Kidney capillary endothelial cell (primary cell): ENCODE data around the gene ANO2.

ENCODE experiments used
- DNase-seq: peaks from one replicate; pipeline ENCODE4 v3.0.0-alpha.2; 2018; ENCODE audit warnings: low spot score

The ANO2 gene

DNA sequence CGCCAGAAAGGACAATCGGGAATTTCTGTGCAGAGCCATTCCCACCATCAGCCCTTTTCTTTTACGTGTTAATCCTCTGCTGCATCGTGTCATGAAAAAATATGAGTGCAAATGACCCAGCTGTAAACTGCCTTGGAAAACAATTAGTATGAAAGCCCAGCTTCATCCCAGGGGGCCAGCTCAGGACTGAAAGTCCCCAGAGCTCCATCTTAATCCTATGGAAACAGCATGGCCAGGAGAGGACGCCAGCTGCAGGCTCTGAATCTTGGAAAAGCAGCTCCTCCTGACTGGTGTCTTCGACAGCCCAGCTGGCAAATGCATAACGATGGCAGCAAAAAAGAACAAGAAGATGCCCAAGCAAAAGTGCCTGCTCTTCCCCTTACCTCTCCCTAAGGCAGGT, 321.6 kb downstream of the ANO2 start:
- no peak for DNase-seq

DNA sequence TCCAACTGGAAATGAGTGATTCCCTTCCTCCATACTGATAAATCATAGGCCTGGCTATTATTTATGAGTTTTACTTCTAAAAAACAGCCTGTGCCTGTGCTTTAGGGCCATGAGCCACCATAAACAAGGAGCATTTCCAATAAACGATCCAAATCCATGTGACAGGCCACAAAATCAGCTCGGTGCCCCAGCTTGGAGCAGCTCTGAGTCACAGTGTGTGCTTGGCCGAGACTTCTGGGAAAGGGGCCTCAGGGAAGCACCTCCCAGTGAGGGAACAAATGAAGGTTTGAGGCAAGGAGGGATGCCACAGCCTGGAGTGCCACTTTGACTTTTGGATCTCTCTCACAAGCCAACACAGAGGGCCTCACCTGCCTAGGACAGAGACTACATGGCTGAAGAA, 322.8 kb downstream of the ANO2 start:
- no peak for DNase-seq

GRCh38 chr12:5621329-5621728, 323.7 kb downstream of the ANO2 start:
- DNase-seq = no peak

- DNase-seq = no peak
Measured at GRCh38 chr12:5620896-5621295, 324.2 kb downstream of the ANO2 start.

DNA sequence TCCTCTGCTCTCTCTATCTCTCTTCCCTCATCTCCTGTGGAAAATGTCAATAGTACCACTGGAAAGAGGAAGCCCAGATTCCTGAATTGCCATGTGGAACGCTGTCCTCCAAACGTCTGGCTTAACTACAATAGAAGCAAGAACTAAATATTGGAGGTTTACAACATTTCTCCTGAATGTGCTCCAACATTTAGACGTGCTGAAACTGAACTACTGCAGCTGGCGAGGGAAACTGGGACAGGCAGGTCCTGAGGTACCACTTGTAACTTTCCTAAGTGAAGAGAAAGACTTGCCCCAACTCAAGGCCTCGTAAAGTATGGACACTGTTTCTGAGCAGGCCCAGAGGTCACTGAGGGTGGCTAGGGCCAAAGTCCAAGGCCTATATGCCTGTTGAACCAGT, 325.4 kb downstream of the ANO2 start:
- no peak for DNase-seq

DNA sequence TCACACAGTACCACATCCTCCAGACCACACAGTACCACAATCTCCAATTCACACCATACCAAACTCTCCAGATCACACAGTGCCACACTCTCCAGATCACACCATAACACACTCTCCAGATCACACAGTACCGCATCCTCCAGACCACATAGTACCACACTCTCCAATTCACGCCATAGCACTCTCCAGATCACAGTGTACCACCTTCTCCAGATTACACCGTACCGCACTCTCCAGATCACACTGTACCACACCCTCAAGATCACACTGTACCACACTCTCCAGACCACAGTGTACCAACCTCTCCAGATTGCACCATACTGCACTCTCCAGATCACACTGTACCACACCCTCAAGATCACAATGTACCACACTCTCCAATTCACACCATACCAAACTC, 328.2 kb downstream of the ANO2 start:
- no peak for DNase-seq

DNA sequence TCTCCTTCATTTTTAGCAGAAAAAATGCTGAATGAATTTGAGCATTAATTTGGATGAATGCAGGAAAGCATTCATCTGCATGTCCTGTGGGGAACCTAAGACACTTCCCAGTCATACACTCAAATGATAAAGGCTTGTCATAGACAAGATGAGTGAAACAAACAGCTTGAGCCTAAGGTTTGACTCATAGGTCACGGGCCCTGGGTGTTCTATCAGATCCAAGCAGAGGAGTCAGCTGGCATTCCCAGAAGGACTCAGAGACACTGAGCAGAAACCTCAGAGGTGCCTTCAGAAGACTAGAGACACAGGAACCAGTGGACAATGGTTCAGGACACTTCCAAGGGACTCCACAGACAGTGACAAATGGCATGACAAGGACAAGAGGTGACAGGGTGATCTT, 329.3 kb downstream of the ANO2 start:
- no peak for DNase-seq

- no peak for DNase-seq
Measured at GRCh38 chr12:5614256-5614655, 330.8 kb downstream of the ANO2 start.

GRCh38 chr12:5612556-5613410, 332.3 kb downstream of the ANO2 start:
- DNase-seq = no peak

DNA sequence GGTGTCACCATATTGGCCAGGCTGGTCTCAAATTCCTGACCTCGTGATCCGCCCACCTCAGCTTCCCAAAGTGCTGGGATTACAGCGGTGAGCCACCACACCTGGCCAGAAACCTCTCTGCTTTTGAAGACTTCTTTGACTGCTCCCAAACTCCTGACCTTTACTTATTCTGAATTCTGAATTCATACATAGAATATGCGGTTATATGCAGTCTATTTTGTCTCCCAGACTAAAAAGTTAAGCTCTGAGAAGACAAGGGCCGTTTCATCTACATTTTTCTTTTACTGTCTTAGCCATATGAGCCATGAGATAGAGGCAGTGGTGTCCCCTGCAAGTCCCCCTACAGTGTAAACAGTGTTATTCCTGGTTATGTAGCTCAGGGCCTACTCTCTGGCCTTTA, 333.9 kb downstream of the ANO2 start:
- no peak for DNase-seq

DNA sequence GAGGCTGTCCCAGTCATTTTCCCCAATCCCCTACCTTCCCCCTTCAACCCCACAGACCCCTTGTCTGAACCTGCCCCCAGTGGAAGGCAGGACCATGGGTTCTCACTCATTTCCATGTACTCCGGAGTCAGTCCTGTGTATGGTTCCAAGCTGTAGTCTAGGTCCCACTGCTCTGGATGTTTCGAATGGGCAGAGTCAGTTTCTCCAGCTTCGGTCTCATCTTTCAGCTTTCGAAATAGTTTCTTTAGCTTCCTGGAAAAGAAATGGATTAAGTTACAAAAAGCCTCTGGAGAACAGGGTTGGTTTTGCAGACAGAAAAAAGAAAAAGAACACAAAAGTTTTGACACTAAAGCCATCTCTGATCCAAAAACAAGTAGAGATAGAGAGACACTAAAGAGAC, 345.7 kb downstream of the ANO2 start:
- DNase-seq = no peak

- no peak for DNase-seq
Measured at GRCh38 chr12:5593998-5594397, 351.1 kb downstream of the ANO2 start.

- DNase-seq = no peak
Measured at GRCh38 chr12:5593086-5593485, 352.0 kb downstream of the ANO2 start.

DNA sequence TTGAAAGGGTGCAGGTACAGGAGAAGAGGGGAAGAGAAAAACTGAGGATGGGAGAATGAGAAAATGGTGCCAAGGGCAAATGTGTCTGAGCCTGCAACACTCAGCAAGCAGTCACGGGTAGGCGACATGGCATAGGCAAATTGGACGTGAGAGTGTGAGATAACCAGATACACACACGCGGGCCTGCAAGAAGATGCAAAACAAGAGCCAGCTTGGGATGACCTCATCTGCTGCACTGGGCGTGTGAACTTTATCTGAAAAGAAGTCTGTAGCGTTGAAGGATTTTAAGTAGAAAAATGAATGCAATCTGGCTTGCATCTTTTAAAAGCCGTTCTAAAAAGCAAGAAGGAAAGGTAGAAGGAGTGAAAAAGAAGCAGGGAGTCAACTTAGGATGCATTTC, 352.7 kb downstream of the ANO2 start:
- no peak for DNase-seq

DNA sequence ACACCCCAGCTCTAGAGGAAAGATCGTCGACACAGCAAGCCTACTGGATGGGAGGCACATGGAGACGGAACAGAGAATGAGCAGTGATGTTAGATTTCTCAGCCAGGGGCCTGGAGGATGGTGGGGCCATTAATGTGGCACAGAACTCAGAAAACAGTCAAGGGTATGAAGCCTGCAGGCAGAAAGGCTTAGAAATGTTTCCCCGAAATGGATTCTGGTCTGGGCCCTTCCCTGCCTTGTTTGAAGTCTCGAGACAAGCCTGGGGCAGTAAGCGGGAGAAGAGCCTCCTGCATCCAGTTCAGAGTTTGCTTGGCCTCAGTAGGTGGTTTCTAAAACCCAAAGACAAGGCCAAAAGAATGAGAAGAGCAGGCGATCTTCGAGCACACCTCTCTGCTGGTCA, 354.7 kb downstream of the ANO2 start:
- DNase-seq = no peak

DNA sequence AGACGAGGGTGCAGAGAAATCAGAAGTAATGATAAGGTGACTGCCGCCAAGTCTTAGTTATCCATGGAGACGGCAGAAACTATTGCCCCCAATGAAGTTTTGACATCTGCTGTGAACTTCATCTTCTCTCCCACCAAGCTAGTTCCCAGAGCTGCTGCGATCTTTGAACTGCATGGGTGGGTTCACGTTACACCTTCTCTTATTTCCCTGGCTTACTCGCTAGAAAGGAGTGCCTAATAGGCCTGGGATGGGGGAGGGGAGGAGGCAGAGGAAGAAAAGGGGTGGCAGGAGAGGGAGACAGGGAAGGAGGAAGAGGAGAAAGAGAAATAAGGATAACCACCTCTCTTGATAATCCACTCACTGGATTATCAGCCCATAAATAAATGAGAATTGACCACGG, 356.0 kb downstream of the ANO2 start:
- no peak for DNase-seq

DNA sequence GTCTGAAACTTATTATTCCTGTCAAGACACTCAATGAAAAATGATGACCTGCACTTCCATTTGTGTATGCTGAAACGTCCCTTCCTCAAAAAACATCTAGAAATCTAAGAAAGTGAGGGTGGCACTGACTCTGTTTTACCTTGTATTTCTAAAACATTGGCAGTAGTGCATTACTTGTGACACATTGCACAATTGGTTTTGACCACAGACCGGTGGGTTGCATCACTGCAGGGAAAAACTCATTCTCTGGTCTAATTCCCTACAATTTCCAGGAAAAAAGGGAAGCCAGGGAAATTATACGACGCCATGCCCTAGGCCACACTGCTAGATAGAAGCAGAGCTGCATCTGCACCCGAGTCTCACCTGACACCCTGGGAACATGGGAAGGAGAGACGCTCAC, 356.5 kb downstream of the ANO2 start:
- DNase-seq = no peak

DNA sequence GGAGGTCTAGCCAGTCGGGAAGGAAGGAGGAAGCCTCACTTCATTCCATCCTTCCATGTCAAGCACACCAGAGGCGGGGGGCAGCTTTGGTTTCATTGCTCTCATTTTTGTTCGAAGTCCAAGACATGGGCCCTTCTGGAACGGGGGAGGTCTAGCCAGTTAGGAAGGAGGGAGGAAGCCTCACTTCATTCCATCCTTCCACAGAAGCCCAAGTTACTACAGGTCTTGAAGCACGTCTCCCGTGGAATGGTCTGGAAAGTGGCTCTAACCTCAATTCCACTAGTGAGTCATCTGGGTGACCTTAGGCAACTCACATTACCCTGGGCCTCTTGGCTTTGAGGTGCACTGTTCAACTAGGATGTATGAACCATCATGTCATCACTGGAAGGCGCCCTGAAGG, 356.9 kb downstream of the ANO2 start:
- peak; percentile 30 for DNase-seq

- no peak for DNase-seq
Measured at GRCh38 chr12:5587711-5588121, 357.3 kb downstream of the ANO2 start.

GRCh38 chr12:5586201-5586600, 358.9 kb downstream of the ANO2 start:
- DNase-seq = peak; percentile 83

GRCh38 chr12:5585178-5585577, 359.9 kb downstream of the ANO2 start:
- DNase-seq = peak; percentile 55

DNA sequence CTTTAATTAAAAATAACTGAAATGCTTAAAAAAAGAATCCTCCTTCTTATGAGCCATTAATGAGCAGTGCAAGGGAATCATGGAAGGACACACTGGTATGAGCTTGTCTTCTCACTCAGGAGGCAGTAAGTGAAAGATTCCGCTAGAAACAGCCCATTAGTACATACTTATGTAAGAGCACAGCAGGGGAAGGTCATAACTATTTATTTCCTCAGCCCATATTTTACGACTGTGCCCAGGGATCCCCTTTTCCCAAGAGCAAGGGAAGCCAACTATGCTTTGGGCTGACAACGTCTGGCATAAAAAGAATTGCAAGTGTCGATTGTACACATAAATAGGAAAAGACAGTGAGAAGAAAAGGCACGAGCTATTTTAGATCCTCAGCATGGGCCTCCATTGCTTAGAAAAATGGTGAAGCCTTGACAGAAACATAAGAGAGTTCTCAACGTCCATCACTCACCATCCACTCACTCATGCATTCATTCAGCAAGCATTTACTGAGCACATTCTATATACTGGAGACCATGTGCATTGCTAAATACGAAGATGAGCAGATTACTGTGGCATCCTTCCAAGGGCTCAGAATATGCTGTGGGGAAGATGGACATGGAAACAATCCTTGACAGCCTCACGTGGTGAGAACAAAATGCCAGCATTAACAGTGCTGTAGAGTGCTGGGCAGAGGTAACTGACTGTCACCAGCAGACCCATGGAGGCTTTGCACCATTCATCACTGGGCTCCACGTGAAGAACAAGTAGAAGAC, 360.5 kb downstream of the ANO2 start:
- no peak for DNase-seq

DNA sequence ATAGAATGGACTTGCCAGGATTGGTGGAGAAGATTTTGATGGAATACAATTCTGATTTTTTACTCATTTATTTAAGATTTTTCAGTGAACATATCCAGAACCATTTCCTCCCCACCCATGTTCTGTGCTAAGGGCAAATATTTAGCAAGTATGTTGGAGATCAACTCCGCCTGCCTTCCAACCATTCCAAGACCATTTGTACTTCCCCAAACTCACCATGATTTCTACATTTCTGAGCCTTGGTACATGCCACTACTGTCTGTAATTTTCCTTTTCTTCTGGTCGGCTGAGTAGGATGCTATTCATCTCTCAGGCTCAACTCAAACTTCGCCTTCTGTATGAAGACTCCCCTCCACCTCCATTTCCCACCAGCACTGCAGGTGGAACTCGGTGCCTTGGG, 362.5 kb downstream of the ANO2 start:
- DNase-seq = no peak

GRCh38 chr12:5582018-5582417, 363.0 kb downstream of the ANO2 start:
- DNase-seq = no peak
